Panc1 (cell line): ENCODE data around the gene TMEM108.

ENCODE experiments used
- CTCF ChIP-seq: fragments of 450-650 bp; IDR thresholded peaks from 2 replicates; pipeline ENCODE4 v1.5.1; 2017; ENCODE audit warnings: mild to moderate bottlenecking
- POLR2AphosphoS5 ChIP-seq: IDR thresholded peaks from 2 replicates; pipeline ENCODE4 v1.6.1; 2012; ENCODE audit warnings: mild to moderate bottlenecking, low read depth, low read length, moderate library complexity

GRCh38 chr3:133400006-133400515 is 361.9 kb downstream of the TMEM108 start, which contains the start of gene BFSP2:
- no peak for TF ChIP-seq POLR2AphosphoS5
- no peak for TF ChIP-seq CTCF
